Ovary (tissue), 9 donors: ENCODE measurements around the gene KCNJ16. TPM values are rescaled to one million over a fixed set of nuclear protein-coding genes. Genes with fewer than 3 reads are reported as not detected.

Source experiments
- DNase-seq, 5 donors: peaks; one replicate each; pipeline ENCODE4 v3.0.0-alpha.2; 2019 to 2020
- H3K27ac ChIP-seq, 2 donors: fragments of 200-600 bp; one replicate each; pipeline versions ENCODE4 v1.5.1 to v1.8.0; 2019 to 2022
- H3K27me3 ChIP-seq: fragments of 200-600 bp; one replicate; pipeline ENCODE4 v1.8.0; 2022
- H3K36me3 ChIP-seq: fragments of 200-600 bp; sonication (generic); one replicate; pipeline ENCODE4 v1.5.1; 2019
- H3K4me1 ChIP-seq: one replicate; pipeline ENCODE4 v1.8.1; 2013; ENCODE audit warnings: mild to moderate bottlenecking, moderate library complexity; ENCODE audit not compliant: insufficient read depth
- H3K4me3 ChIP-seq: fragments of 200-600 bp; sonication (generic); one replicate; pipeline ENCODE4 v1.5.1; 2017
- H3K9me3 ChIP-seq, 2 donors: fragments of 200-600 bp in 1 of 2; sonication (generic) in 1 of 2; one replicate each; pipeline versions ENCODE4 v1.5.1 to v1.8.1; 2013 to 2019; ENCODE audit warnings: mild to moderate bottlenecking in 1 of 2, moderate library complexity in 1 of 2
- EP300 ChIP-seq: sonication (generic); formaldehyde crosslinking; IDR thresholded peaks from one replicate; pipeline ENCODE4 v1.6.1; 2017; ENCODE audit warnings: antibody characterized with exemption
- POLR2A ChIP-seq: fragments of 450-650 bp; IDR thresholded peaks from one replicate; pipeline ENCODE4 v1.6.1; 2017; ENCODE audit warnings: antibody characterized with exemption, mild to moderate bottlenecking, moderate library complexity
- WGBS, 3 donors: extraction: QIAGEN DNeasy Blood & Tissue Kit in 1 of 3; methylation state at CpG; one replicate each; pipeline versions ENCODE4 v1.1.5 to v1.1.7; 2013 to 2017; 5-methylcytosine and 5-hydroxymethylcytosine counted together
- intact Hi-C, 4 donors: fragments of 100-400 bp; cut with DNase I; formaldehyde crosslinking; loops; one replicate each; pipeline versions ENCODE4 v1.11.0 to v1.15.1; 2022 to 2023
- polyA plus RNA-seq, 2 donors: library from polyadenylated mRNA; stranded (reverse); fragments of 200-250 nt in 1 of 2; fragments of 350-450 nt in 1 of 2; fragmentation: Illumina TruSeq in 1 of 2; extraction: RNeasy Lipid Tissue Mini Kit (QIAGEN cat#74804) in 1 of 2; gene quantifications; one replicate each; pipeline ENCODE4 v1.2.3, GENCODE V29; 2013 to 2014
- total RNA-seq, 7 donors: library from RNA; depleted of rRNA in 2 of 7; stranded (reverse); fragments of >200 nt in 2 of 7; fragmentation: NEBNext Ultra II Directional in 3 of 7; extraction: Animal tissue kit (Norgen Biotek cat#: 25700) in 3 of 7; gene quantifications; one replicate each; pipeline versions ENCODE4 v1.1.0 to v1.2.4, GENCODE V29; 2016 to 2023
- TF ChIP-seq, protein P1 (sequence below), 3 donors: fragments of 450-650 bp in 2 of 3; fragments of 200-600 bp in 1 of 3; IDR thresholded peaks; one replicate each; pipeline versions ENCODE4 v1.5.1 to v1.8.0; 2016 to 2022; ENCODE audit warnings: antibody characterized with exemption in 3 of 3, mild to moderate bottlenecking in 1 of 3
- donor health status: DM: no; HTN: no; CAD: no; lungs with moderate emphysema.
- donor health status: DM: no; HTN: no; CAD: no.
- donor health status: Bipolar disorder and iron deficiency.
- donor health status: DM: yes; HTN: yes; CAD: no.
- donor health status: DM: no; HTN: no; CAD: no.
- donor health status: DM: yes; HTN: yes; CAD: no.

Gene KCNJ16
- total and polyA plus RNA-seq, 9 donors, result 0.04 to 7.2 (median 0.25) TPM; not detected in 1

DNA sequence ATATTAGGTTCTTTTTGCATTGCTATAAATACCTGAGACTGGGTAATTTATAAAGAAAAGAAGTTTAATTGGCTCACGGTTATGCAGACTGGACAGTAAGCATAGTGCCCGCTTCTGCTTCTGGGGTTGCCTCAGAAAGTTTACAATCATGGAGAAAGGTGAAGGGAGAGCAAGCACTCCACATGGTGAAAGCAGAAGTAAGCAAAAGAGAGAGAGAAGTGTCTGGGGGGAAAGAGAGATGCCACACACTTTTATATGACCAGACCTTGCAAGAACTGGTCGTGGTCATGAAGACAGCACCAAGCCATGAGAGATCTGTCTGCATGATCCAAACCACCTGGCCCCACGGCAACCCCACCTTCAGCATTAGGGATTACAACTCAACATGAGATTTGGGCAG is 45.4 kb downstream of the KCNJ16 start:
- no peak overlapping the region for H3K4me3 ChIP-seq
- H3K9me3 ChIP-seq, result no peaks in the 10 kb centered on the region
- intact Hi-C loops, result no loop called here
- TF ChIP-seq POLR2A, result no peak
- TF ChIP-seq, protein P1, sequence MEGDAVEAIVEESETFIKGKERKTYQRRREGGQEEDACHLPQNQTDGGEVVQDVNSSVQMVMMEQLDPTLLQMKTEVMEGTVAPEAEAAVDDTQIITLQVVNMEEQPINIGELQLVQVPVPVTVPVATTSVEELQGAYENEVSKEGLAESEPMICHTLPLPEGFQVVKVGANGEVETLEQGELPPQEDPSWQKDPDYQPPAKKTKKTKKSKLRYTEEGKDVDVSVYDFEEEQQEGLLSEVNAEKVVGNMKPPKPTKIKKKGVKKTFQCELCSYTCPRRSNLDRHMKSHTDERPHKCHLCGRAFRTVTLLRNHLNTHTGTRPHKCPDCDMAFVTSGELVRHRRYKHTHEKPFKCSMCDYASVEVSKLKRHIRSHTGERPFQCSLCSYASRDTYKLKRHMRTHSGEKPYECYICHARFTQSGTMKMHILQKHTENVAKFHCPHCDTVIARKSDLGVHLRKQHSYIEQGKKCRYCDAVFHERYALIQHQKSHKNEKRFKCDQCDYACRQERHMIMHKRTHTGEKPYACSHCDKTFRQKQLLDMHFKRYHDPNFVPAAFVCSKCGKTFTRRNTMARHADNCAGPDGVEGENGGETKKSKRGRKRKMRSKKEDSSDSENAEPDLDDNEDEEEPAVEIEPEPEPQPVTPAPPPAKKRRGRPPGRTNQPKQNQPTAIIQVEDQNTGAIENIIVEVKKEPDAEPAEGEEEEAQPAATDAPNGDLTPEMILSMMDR (IDR thresholded peaks at IDR 0.05), result no peak
- no peak for TF ChIP-seq EP300
- 89 to 91% (median 91%) methylated on average over 4 of the region's 4 CpGs for WGBS, 3 donors
- H3K27ac ChIP-seq, result no peak overlapping the region
- DNase-seq, result no peak
- no peaks in the 10 kb centered on the region for H3K27me3 ChIP-seq
- H3K4me1 ChIP-seq, result no peaks in the 10 kb centered on the region
- H3K36me3 ChIP-seq, result no peaks in the 10 kb centered on the region

DNA sequence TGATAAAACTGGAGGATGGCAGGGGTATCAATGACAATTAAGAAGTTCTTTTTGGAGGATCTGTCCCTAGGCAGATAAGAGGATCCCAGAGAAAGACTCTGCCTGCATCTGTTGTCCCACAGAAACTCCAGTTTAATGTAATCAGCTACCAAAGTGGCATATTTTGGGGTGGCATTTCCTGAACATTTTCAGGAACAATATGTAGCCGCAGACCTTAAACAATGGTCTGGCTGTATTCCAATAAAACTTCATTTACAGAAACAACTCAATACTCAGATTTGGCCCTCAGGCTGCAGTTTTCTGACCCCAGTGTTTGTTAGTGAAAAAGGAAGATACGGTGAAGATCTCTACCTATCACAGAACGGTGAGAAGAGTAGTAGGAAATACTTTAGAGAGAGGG is 46.1 kb downstream of the KCNJ16 start:
- no peak for DNase-seq
- H3K27me3 ChIP-seq, result no peaks in the 10 kb centered on the region

DNA sequence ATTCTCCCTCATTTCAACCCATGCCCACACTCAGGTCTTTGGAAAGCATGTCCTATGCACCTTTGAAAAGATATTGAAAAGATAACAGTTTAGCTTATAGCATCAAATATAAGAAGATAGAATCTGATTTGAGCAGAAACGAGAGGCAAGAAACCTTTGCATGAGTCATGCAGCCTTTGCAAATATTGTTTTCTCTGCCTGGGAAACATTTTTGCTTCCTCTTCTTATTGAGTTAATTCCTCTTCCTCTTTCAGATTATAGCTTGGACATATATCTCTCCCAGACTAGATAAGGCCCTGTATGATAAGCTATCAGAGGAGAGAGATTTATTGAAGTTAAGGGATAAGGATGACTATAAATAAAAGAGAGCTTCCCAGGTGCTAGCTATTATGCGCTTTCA is 48.2 kb downstream of the KCNJ16 start:
- Histone ChIP-seq H3K4me1 (no peaks in the 10 kb centered on the region), H3K36me3 (no peaks in the 10 kb centered on the region), H3K27ac (no peak overlapping the region), H3K9me3 (no peaks in the 10 kb centered on the region), H3K27me3 (no peaks in the 10 kb centered on the region), H3K4me3 (no peak overlapping the region)
- TF ChIP-seq, protein P1 (IDR thresholded peaks at IDR 0.05), result no peak
- TF ChIP-seq EP300 (no peak), POLR2A (no peak)
- DNase-seq, result no peak
- 66 to 75% (median 75%) methylated on average over 2 of the region's 2 CpGs for WGBS, 3 donors
- intact Hi-C loops, result no loop called here

More for the DNA sequence above, 46.1 kb downstream of the KCNJ16 start:
- Histone ChIP-seq H3K36me3 (no peaks in the 10 kb centered on the region), H3K4me1 (no peaks in the 10 kb centered on the region), H3K4me3 (no peak overlapping the region), H3K9me3 (no peaks in the 10 kb centered on the region), H3K27ac (no peak overlapping the region)
- 77 to 85% (median 78%) methylated on average over 3 of the region's 3 CpGs for WGBS, 3 donors
- no peak for TF ChIP-seq POLR2A
- TF ChIP-seq, protein P1 (IDR thresholded peaks at IDR 0.05), result no peak
- no peak for TF ChIP-seq EP300
- intact Hi-C loops, result no loop called here

DNA sequence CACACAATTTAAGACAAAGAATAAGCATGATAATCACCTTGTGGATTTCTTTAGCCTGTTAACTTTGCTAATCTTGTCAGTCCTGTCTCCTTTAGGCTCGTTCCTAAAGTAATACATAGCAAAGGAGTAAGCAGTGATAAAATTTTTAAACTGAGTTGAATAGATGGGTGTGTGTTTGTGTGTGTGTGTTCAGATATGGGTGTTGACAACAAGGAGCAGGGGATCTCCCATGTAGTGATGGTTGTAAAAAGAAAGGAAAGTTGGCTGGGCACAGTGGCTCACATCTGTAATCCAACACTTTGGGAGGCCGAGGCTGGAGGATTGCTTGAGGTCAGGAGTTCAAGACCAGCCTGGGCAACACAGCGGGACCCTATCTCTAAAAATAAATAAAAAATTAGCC is 49.7 kb downstream of the KCNJ16 start:
- Histone ChIP-seq H3K27me3 (no peaks in the 10 kb centered on the region), H3K9me3 (no peaks in the 10 kb centered on the region), H3K36me3 (no peaks in the 10 kb centered on the region), H3K27ac (no peak overlapping the region), H3K4me3 (no peak overlapping the region), H3K4me1 (no peaks in the 10 kb centered on the region)
- TF ChIP-seq EP300 (no peak), POLR2A (no peak)
- TF ChIP-seq, protein P1 (IDR thresholded peaks at IDR 0.05), result no peak
- no peak for DNase-seq
- WGBS, 3 donors, result 79 to 81% (median 80%) methylated on average over 3 of the region's 3 CpGs
- intact Hi-C loops, result no loop called here
